HepG2 (cell line): ENCODE data around the gene ICAM2. TPM values are rescaled to one million over a fixed set of nuclear protein-coding genes. Genes with fewer than 3 reads are reported as not detected.

Experiments
- ATRX ChIP-seq: sonication (generic); formaldehyde crosslinking; IDR thresholded peaks from 2 replicates; pipeline ENCODE4 v1.4.0; 2020; ENCODE audit warnings: missing genetic modification reagents, borderline replicate concordance
- CBX2 ChIP-seq, 2 experiments: fragments of 200-600 bp in 1 of 2; sonication (generic); formaldehyde crosslinking in 1 of 2; IDR thresholded peaks; 2 replicates each; pipeline versions ENCODE4 v1.7.0 to v1.8.1; 2018 to 2022; ENCODE audit warnings: low read depth in 2 of 2, low read length in 1 of 2, mild to moderate bottlenecking in 1 of 2, missing genetic modification reagents in 1 of 2
- DR1 ChIP-seq: sonication (generic); formaldehyde crosslinking; IDR thresholded peaks from 2 replicates; pipeline ENCODE4 v1.8.0; 2021; ENCODE audit warnings: mild to moderate bottlenecking, missing genetic modification reagents, inconsistent platforms
- GPN1 ChIP-seq: sonication (generic); formaldehyde crosslinking; IDR thresholded peaks from 2 replicates; pipeline ENCODE4 v1.5.1; 2020; ENCODE audit warnings: missing genetic modification reagents, borderline replicate concordance
- KDM4B ChIP-seq: sonication (generic); formaldehyde crosslinking; IDR thresholded peaks from 2 replicates; pipeline ENCODE4 v1.4.0; 2020; ENCODE audit warnings: missing genetic modification reagents
- KMT2B ChIP-seq: IDR thresholded peaks from 2 replicates; pipeline ENCODE4 v1.6.1; 2016; ENCODE audit warnings: missing genetic modification reagents, missing compliant biosample characterization
- LCORL ChIP-seq, 2 experiments: fragments of 450-650 bp in 1 of 2; sonication (generic) in 1 of 2; formaldehyde crosslinking in 1 of 2; IDR thresholded peaks; 2 replicates each; pipeline versions ENCODE4 v1.5.0 to v1.6.1; 2017 to 2020; ENCODE audit warnings: antibody characterized with exemption in 1 of 2, missing genetic modification reagents in 1 of 2
- NR2F1 ChIP-seq, 2 experiments: fragments of 450-650 bp in 1 of 2; formaldehyde crosslinking in 1 of 2; IDR thresholded peaks; 2 replicates each; pipeline versions ENCODE4 v1.5.0 to v1.6.1; 2016 to 2020; ENCODE audit warnings: mild to moderate bottlenecking in 1 of 2, missing compliant biosample characterization in 1 of 2, missing genetic modification reagents in 1 of 2, moderate library complexity in 1 of 2
- RXRA ChIP-seq: sonication (generic); formaldehyde crosslinking; IDR thresholded peaks from 2 replicates; pipeline ENCODE4 v1.5.1; 2020; ENCODE audit warnings: missing genetic modification reagents
- SRSF1 ChIP-seq: fragments of 200-400 bp; formaldehyde crosslinking; optimal IDR thresholded peaks from 2 replicates; pipeline ENCODE3; 2017; ENCODE audit warnings: mild to moderate bottlenecking, low read depth, low read length, moderate library complexity
- ZNF124 ChIP-seq: sonication (generic); formaldehyde crosslinking; IDR thresholded peaks from 2 replicates; pipeline ENCODE4 v1.4.0; 2020; ENCODE audit warnings: missing genetic modification reagents
- ZNF225 ChIP-seq: sonication (generic); formaldehyde crosslinking; IDR thresholded peaks from 2 replicates; pipeline ENCODE4 v1.4.0; 2020; ENCODE audit warnings: mild to moderate bottlenecking, missing genetic modification reagents
- ZNF317 ChIP-seq: sonication (generic); formaldehyde crosslinking; IDR thresholded peaks from 2 replicates; pipeline ENCODE4 v1.5.0; 2020; ENCODE audit warnings: mild to moderate bottlenecking, missing genetic modification reagents
- ZNF329 ChIP-seq: sonication (generic); formaldehyde crosslinking; IDR thresholded peaks from 2 replicates; pipeline ENCODE4 v1.9.0; 2021; ENCODE audit warnings: low read depth, mild to moderate bottlenecking, missing genetic modification reagents
- ZNF761 ChIP-seq: sonication (generic); formaldehyde crosslinking; conservative IDR thresholded peaks from 2 replicates; pipeline ENCODE4 v1.4.0; 2020; ENCODE audit warnings: mild to moderate bottlenecking, missing genetic modification reagents
- polyA plus RNA-seq, 8 experiments: library from polyadenylated mRNA; depleted of rRNA in 3 of 8; stranded (reverse) in 7 of 8; unstranded in 1 of 8; fragments of >200 nt; fragmentation: Illumina TruSeq in 4 of 8; extraction: Trizol in 4 of 8; gene quantifications; 2 replicates each; pipeline versions ENCODE4 v1.2.1 to v1.2.3, GENCODE V29; 2011 to 2016; ENCODE audit warnings: low read depth in 4 of 8, missing spikeins in 1 of 8, mixed read lengths in 1 of 8; ENCODE audit not compliant: insufficient read depth in 1 of 8
- total RNA-seq, 5 experiments: library from RNA; depleted of rRNA; stranded (reverse); fragments of >200 nt; fragmentation: Illumina TruSeq; extraction: Trizol; gene quantifications; 2 replicates each; pipeline ENCODE4 v1.2.3, GENCODE V29; 2016; ENCODE audit warnings: low read depth in 1 of 5
- TF ChIP-seq, protein P1 (sequence below): sonication (generic); formaldehyde crosslinking; IDR thresholded peaks from 2 replicates; pipeline ENCODE4 v1.4.0; 2020; ENCODE audit warnings: missing genetic modification reagents
- TF ChIP-seq, protein P2 (sequence below): sonication (generic); formaldehyde crosslinking; conservative IDR thresholded peaks from 2 replicates; pipeline ENCODE4 v1.4.0; 2020; ENCODE audit warnings: missing genetic modification reagents
- TF ChIP-seq, protein P3 (sequence below): sonication (generic); formaldehyde crosslinking; conservative IDR thresholded peaks from 2 replicates; pipeline ENCODE4 v1.4.0; 2020; ENCODE audit warnings: missing genetic modification reagents
- TF ChIP-seq, protein P4 (sequence below): IDR thresholded peaks from 2 replicates; pipeline ENCODE4 v1.6.1; 2016; ENCODE audit warnings: missing compliant biosample characterization, missing genetic modification reagents, borderline replicate concordance
- TF ChIP-seq, protein P5 (sequence below): sonication (generic); formaldehyde crosslinking; IDR thresholded peaks from 2 replicates; pipeline ENCODE4 v1.8.0; 2023; ENCODE audit warnings: mild to moderate bottlenecking, missing genetic modification reagents
- TF ChIP-seq, protein P6 (sequence below): sonication (generic); formaldehyde crosslinking; IDR thresholded peaks from 2 replicates; pipeline ENCODE4 v1.4.0; 2020; ENCODE audit warnings: mild to moderate bottlenecking, low read depth, missing genetic modification reagents

ICAM2 gene
- total and polyA plus RNA-seq, 2 of the 13 experiments (the other 11 are each of a cell fraction or from before 2014, with no cell fraction given), result 10.9 to 20.8 TPM

DNA sequence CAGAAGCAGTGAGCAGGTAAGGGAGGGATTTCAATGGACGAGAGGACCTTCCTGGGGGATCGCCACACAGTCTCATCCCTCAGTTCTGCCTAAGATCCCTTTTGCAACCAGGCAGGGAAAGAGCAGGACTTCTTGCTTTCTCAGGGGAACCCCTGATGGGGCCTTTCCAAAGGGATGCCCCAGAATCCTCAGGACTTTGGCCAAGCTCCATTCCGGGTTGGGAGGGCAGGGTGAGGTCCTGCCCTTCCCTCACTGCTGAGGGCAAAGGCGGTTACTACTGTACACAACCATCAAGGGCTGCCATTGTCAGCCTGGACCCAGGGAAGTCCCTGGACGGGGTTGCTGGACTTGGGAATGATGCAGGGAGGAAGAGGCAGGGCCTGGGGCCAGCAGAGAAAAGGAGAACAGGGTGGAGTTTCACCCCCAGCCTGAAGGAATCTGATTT lies 12.6 kb downstream of the ICAM2 start (continued):
- TF ChIP-seq KDM4B (no peak), GPN1 (CRISPR knock-in tag) (no peak), ATRX (CRISPR knock-in tag) (no peak), ZNF124 (CRISPR knock-in tag) (no peak), KMT2B (CRISPR knock-in tag) (no peak), ZNF761 (CRISPR knock-in tag) (0 out of 2 replicates have a peak, but pooled peaks have one; percentile 45), NR2F1 (CRISPR knock-in tag; IDR thresholded peaks at IDR 0.05) (peak; percentile 26 to 60; a peak in 1 of 4 replicates), ZNF317 (CRISPR knock-in tag) (no peak), CBX2 (IDR thresholded peaks at IDR 0.05; ENCODE audit: low read depth, low read length) (no peak), CBX2 (CRISPR knock-in tag; IDR thresholded peaks at IDR 0.05; ENCODE audit: low read depth) (no peak), SRSF1 (no peak), ZNF225 (CRISPR knock-in tag) (no peak), DR1 (CRISPR knock-in tag) (no peak), RXRA (CRISPR knock-in tag) (peak; percentile 69), ZNF329 (CRISPR knock-in tag) (no peak), LCORL (IDR thresholded peaks at IDR 0.05) (no peak), LCORL (CRISPR knock-in tag; IDR thresholded peaks at IDR 0.05) (peak; percentile 77)
- TF ChIP-seq, protein P1, sequence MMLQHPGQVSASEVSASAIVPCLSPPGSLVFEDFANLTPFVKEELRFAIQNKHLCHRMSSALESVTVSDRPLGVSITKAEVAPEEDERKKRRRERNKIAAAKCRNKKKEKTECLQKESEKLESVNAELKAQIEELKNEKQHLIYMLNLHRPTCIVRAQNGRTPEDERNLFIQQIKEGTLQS (CRISPR knock-in tag), result no peak
- TF ChIP-seq, protein P2, sequence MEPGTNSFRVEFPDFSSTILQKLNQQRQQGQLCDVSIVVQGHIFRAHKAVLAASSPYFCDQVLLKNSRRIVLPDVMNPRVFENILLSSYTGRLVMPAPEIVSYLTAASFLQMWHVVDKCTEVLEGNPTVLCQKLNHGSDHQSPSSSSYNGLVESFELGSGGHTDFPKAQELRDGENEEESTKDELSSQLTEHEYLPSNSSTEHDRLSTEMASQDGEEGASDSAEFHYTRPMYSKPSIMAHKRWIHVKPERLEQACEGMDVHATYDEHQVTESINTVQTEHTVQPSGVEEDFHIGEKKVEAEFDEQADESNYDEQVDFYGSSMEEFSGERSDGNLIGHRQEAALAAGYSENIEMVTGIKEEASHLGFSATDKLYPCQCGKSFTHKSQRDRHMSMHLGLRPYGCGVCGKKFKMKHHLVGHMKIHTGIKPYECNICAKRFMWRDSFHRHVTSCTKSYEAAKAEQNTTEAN (CRISPR knock-in tag), result no peak
- TF ChIP-seq, protein P3, sequence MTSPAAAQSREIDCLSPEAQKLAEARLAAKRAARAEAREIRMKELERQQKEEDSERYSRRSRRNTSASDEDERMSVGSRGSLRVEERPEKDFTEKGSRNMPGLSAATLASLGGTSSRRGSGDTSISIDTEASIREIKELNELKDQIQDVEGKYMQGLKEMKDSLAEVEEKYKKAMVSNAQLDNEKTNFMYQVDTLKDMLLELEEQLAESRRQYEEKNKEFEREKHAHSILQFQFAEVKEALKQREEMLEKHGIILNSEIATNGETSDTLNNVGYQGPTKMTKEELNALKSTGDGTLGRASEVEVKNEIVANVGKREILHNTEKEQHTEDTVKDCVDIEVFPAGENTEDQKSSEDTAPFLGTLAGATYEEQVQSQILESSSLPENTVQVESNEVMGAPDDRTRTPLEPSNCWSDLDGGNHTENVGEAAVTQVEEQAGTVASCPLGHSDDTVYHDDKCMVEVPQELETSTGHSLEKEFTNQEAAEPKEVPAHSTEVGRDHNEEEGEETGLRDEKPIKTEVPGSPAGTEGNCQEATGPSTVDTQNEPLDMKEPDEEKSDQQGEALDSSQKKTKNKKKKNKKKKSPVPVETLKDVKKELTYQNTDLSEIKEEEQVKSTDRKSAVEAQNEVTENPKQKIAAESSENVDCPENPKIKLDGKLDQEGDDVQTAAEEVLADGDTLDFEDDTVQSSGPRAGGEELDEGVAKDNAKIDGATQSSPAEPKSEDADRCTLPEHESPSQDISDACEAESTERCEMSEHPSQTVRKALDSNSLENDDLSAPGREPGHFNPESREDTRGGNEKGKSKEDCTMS (CRISPR knock-in tag), result no peak
- TF ChIP-seq, protein P4, sequence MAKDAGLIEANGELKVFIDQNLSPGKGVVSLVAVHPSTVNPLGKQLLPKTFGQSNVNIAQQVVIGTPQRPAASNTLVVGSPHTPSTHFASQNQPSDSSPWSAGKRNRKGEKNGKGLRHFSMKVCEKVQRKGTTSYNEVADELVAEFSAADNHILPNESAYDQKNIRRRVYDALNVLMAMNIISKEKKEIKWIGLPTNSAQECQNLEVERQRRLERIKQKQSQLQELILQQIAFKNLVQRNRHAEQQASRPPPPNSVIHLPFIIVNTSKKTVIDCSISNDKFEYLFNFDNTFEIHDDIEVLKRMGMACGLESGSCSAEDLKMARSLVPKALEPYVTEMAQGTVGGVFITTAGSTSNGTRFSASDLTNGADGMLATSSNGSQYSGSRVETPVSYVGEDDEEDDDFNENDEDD (CRISPR knock-in tag), result no peak
- TF ChIP-seq, protein P5, sequence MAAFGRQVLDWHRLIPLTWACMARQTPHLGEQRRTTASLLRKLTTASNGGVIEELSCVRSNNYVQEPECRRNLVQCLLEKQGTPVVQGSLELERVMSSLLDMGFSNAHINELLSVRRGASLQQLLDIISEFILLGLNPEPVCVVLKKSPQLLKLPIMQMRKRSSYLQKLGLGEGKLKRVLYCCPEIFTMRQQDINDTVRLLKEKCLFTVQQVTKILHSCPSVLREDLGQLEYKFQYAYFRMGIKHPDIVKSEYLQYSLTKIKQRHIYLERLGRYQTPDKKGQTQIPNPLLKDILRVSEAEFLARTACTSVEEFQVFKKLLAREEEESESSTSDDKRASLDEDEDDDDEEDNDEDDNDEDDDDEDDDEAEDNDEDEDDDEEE (CRISPR knock-in tag), result no peak
- TF ChIP-seq, protein P6, sequence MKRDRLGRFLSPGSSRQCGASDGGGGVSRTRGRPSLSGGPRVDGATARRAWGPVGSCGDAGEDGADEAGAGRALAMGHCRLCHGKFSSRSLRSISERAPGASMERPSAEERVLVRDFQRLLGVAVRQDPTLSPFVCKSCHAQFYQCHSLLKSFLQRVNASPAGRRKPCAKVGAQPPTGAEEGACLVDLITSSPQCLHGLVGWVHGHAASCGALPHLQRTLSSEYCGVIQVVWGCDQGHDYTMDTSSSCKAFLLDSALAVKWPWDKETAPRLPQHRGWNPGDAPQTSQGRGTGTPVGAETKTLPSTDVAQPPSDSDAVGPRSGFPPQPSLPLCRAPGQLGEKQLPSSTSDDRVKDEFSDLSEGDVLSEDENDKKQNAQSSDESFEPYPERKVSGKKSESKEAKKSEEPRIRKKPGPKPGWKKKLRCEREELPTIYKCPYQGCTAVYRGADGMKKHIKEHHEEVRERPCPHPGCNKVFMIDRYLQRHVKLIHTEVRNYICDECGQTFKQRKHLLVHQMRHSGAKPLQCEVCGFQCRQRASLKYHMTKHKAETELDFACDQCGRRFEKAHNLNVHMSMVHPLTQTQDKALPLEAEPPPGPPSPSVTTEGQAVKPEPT (CRISPR knock-in tag), result no peak
